K562 (cell line): ENCODE data around the gene SNAP23. TPM values are rescaled to one million over a fixed set of nuclear protein-coding genes. Genes with fewer than 3 reads are reported as not detected.
"Not testable (repeated sequence)": the region's sequence is repeated elsewhere in the genome, so short reads cannot be mapped to it uniquely, and the experiment has no call there.

Experiments used
- ATAC-seq: fragments of 200-7000 bp; cut with Tn5 transposase; 3 replicates; pipeline ENCODE4 v1.9.1; 2020; ENCODE audit warnings: moderate library complexity
- BruUV-seq: library from RNA; stranded (reverse); fragments of 400-500 nt; replicated peaks from 2 replicates; lab custom pipeline; 2021; lab: Mats Ljungman, UMichigan
- CTCF ChIA-PET: fragments of 300-600 bp; formaldehyde crosslinking; extraction: SDS; loops from one replicate; lab custom pipeline; 2021; ENCODE audit warnings: low intra/inter-chr PET ratio; lab: Yijun Ruan, JAX
- POLR2A ChIA-PET: fragments of 300-600, 350-650 bp; sonication (Branson Sonifier 250); formaldehyde crosslinking; extraction: SDS; loops from one replicate; lab custom pipeline; 2021; ENCODE audit warnings: antibody characterized with exemption, inconsistent platforms; lab: Yijun Ruan, JAX
- DNase-seq, 4 experiments: peaks; one replicate each; pipeline versions ENCODE4 v3.0.0 to v3.0.0-alpha.2; 2011 to 2018; ENCODE audit warnings: low spot score in 3 of 4, mixed read lengths in 3 of 4; ENCODE audit errors: extremely low read depth in 1 of 4
- FAIRE-seq: peaks from 2 replicates; lab custom pipeline; 2011; peaks lifted over from hg19 to GRCh38; lab: Jason Lieb, UNC
- H2AFZ ChIP-seq: 2 replicates; pipeline ENCODE4 v1.6.0; 2011; ENCODE audit warnings: low read depth, low read length, control low read depth, inconsistent platforms
- H3K27ac ChIP-seq: fragments of 200-600 bp; 3 replicates; pipeline ENCODE4 v1.8.0; 2011; ENCODE audit warnings: low read depth, mild to moderate bottlenecking, control low read depth, inconsistent platforms, low read length, moderate library complexity, mixed read lengths; ENCODE audit errors: extremely low read depth
- H3K27me3 ChIP-seq, 2 experiments: fragments of 300-600 bp in 1 of 2; 2 replicates in 1 of 2; 3 replicates in 1 of 2; pipeline versions ENCODE4 v1.6.0 to v1.8.0; 2011; ENCODE audit warnings: inconsistent platforms in 2 of 2, low read length in 2 of 2, mild to moderate bottlenecking in 1 of 2, mixed read lengths in 1 of 2, moderate library complexity in 1 of 2; ENCODE audit not compliant: control insufficient read depth in 2 of 2, insufficient read depth in 2 of 2
- H3K36me3 ChIP-seq: fragments of 300-600 bp; 3 replicates; pipeline ENCODE4 v1.8.0; 2011; ENCODE audit warnings: mild to moderate bottlenecking, low read length, inconsistent platforms; ENCODE audit not compliant: control insufficient read depth, insufficient read depth
- H3K4me1 ChIP-seq, 2 experiments: fragments of 200-600 bp in 1 of 2; replicated peaks in 1 of 2; 2 replicates in 1 of 2; 3 replicates in 1 of 2; pipeline versions ENCODE4 v1.5.1 to v1.8.0; 2011; ENCODE audit warnings: inconsistent platforms in 2 of 2, low read length in 2 of 2, mild to moderate bottlenecking in 1 of 2, mixed read lengths in 1 of 2, moderate library complexity in 1 of 2; ENCODE audit not compliant: control insufficient read depth in 2 of 2, insufficient read depth in 2 of 2
- H3K4me2 ChIP-seq: 2 replicates; pipeline ENCODE4 v1.6.1; 2011; ENCODE audit warnings: low read length, control low read depth, inconsistent platforms, mixed read lengths; ENCODE audit not compliant: insufficient read depth
- H3K4me3 ChIP-seq: fragments of 200-600 bp; sonication (generic), shearing (Covaris generic); 2 replicates; pipeline ENCODE4 v1.5.1; 2016; ENCODE audit warnings: control low read depth, inconsistent platforms
- H3K79me2 ChIP-seq: fragments of 200-600 bp; 3 replicates; pipeline ENCODE4 v1.8.0; 2011; ENCODE audit warnings: low read length, inconsistent platforms; ENCODE audit not compliant: control insufficient read depth, insufficient read depth
- H3K9ac ChIP-seq, 2 experiments: 2 replicates each; pipeline versions ENCODE4 v1.6.0 to v1.6.1; 2011; ENCODE audit warnings: low read depth in 2 of 2, low read length in 2 of 2, control low read depth in 1 of 2, inconsistent platforms in 1 of 2, mild to moderate bottlenecking in 1 of 2, mixed read lengths in 1 of 2; ENCODE audit not compliant: insufficient read depth in 1 of 2
- H3K9me1 ChIP-seq: one replicate; pipeline ENCODE4 v1.6.0; 2011; ENCODE audit warnings: inconsistent platforms, mild to moderate bottlenecking, low read length, moderate library complexity; ENCODE audit not compliant: control insufficient read depth, insufficient read depth
- H3K9me3 ChIP-seq: replicated peaks from 2 replicates; pipeline ENCODE4 v1.5.1; 2011; ENCODE audit warnings: low read depth, low read length, inconsistent platforms; ENCODE audit not compliant: control insufficient read depth, insufficient read depth
- H4K20me1 ChIP-seq: replicated peaks from 2 replicates; pipeline ENCODE4 v1.6.1; 2011; ENCODE audit warnings: low read length, inconsistent platforms, mixed read lengths; ENCODE audit not compliant: control insufficient read depth, insufficient read depth
- ARID1B ChIP-seq: fragments of 450-650 bp; IDR thresholded peaks from 2 replicates; pipeline ENCODE4 v1.6.1; 2016; ENCODE audit warnings: antibody characterized with exemption, mild to moderate bottlenecking, inconsistent platforms
- BCL6 ChIP-seq: fragments of 250-450 bp; sonication (Bioruptor Pico); IDR thresholded peaks from 2 replicates; pipeline ENCODE4 v1.4.0; 2020
- CBFA2T3 ChIP-seq: fragments of 450-650 bp; IDR thresholded peaks from 2 replicates; pipeline ENCODE4 v1.6.1; 2017
- DPF2 ChIP-seq: fragments of 450-650 bp; IDR thresholded peaks from 2 replicates; pipeline ENCODE4 v1.6.1; 2016
- ELF1 ChIP-seq: fragments of 200-800 bp; sonication (Bioruptor generic); IDR thresholded peaks from 2 replicates; pipeline ENCODE4 v1.6.1; 2016; ENCODE audit warnings: missing genetic modification characterization, missing compliant biosample characterization
- FUS ChIP-seq: fragments of 200-400 bp; formaldehyde crosslinking; optimal IDR thresholded peaks from 2 replicates; pipeline ENCODE3; 2017; ENCODE audit warnings: low read depth, low read length
- HMBOX1 ChIP-seq: sonication (generic); IDR thresholded peaks from 2 replicates; pipeline ENCODE4 v1.6.1; 2016
- MCM7 ChIP-seq, 2 experiments: fragments of 450-650 bp; IDR thresholded peaks; 2 replicates each; pipeline ENCODE4 v1.6.1; 2016 to 2018
- NCOR1 ChIP-seq: fragments of 450-650 bp; IDR thresholded peaks from 2 replicates; pipeline ENCODE4 v1.6.1; 2016; ENCODE audit warnings: mild to moderate bottlenecking, moderate library complexity
- NRF1 ChIP-seq, 2 experiments: fragments of 450-650 bp; IDR thresholded peaks in 1 of 2; conservative IDR thresholded peaks in 1 of 2; 2 replicates each; pipeline ENCODE4 v1.6.1; 2014; ENCODE audit warnings: mild to moderate bottlenecking in 2 of 2
- SMARCA4 ChIP-seq: fragments of 450-650 bp; IDR thresholded peaks from 2 replicates; pipeline ENCODE4 v1.6.1; 2016
- SMARCE1 ChIP-seq: fragments of 450-650 bp; IDR thresholded peaks from 2 replicates; pipeline ENCODE4 v1.7.1; 2016; ENCODE audit warnings: mild to moderate bottlenecking
- SOX6 ChIP-seq: fragments of 450-650 bp; IDR thresholded peaks from 2 replicates; pipeline ENCODE4 v1.6.1; 2014; ENCODE audit warnings: mild to moderate bottlenecking
- TAL1 ChIP-seq: fragments of 450-650 bp; IDR thresholded peaks from 2 replicates; pipeline ENCODE4 v1.6.1; 2016; ENCODE audit warnings: mild to moderate bottlenecking
- TCF3 ChIP-seq: sonication (generic); formaldehyde crosslinking; IDR thresholded peaks from 2 replicates; pipeline ENCODE4 v1.4.0; 2020; ENCODE audit warnings: mild to moderate bottlenecking, missing genetic modification reagents
- TEAD4 ChIP-seq, 2 experiments: sonication (generic) in 1 of 2; formaldehyde crosslinking in 1 of 2; IDR thresholded peaks; 2 replicates each; pipeline versions ENCODE4 v1.6.1 to v1.8.0; 2012 to 2022; ENCODE audit warnings: borderline replicate concordance in 1 of 2, inconsistent platforms in 1 of 2, low read length in 1 of 2, mild to moderate bottlenecking in 1 of 2, missing genetic modification reagents in 1 of 2
- ZEB2 ChIP-seq: fragments of 450-650 bp; IDR thresholded peaks from 2 replicates; pipeline ENCODE4 v1.6.1; 2016
- ZFPM2 ChIP-seq: fragments of 250-450 bp; sonication (Bioruptor Pico); IDR thresholded peaks from 2 replicates; pipeline ENCODE4 v1.5.1; 2022; ENCODE audit warnings: mild to moderate bottlenecking
- WGBS: fragments of 100-300 bp; shearing (Covaris generic); methylation state at CpG from one replicate; pipeline ENCODE4 v1.1.6; 2016; ENCODE audit warnings: low coverage, mixed read lengths; ENCODE audit not compliant: insufficient coverage; ENCODE audit errors: missing lambda C conversion rate; 5-methylcytosine and 5-hydroxymethylcytosine counted together
- in situ Hi-C: fragments of 300-500 bp; cut with MboI; formaldehyde crosslinking; loops from 4 replicates; pipeline ENCODE4 v1.15.0; 2018; ENCODE audit warnings: inconsistent platforms, mixed read lengths
- intact Hi-C: fragments of 100-400 bp; cut with micrococcal nuclease; formaldehyde crosslinking; loops from 2 replicates; pipeline ENCODE4 v1.14.2; 2022
- polyA plus RNA-seq, 8 experiments: library from polyadenylated mRNA; depleted of rRNA in 4 of 8; stranded (reverse) in 5 of 8; unstranded in 3 of 8; fragments of >200 nt; fragmentation: Nextera tagmentation in 2 of 8; fragmentation: Illumina TruSeq in 1 of 8; extraction: Ambion mirVana in 2 of 8; extraction: Trizol in 1 of 8; gene quantifications; 2 replicates each; pipeline versions ENCODE4 v1.2.1 to v1.2.3, GENCODE V29; 2011 to 2014; ENCODE audit warnings: inconsistent platforms in 1 of 8, missing spikeins in 1 of 8
- total RNA-seq, 7 experiments: library from RNA; depleted of rRNA in 6 of 7; stranded (reverse); fragments of >200 nt in 6 of 7; fragmentation: Illumina TruSeq in 2 of 7; extraction: Trizol in 2 of 7; gene quantifications; 2 replicates each; pipeline versions ENCODE4 v1.2.1 to v1.2.3, GENCODE V29; 2011 to 2021; ENCODE audit warnings: low replicate concordance in 1 of 7

The SNAP23 gene
- total and polyA plus RNA-seq, 9 of the 15 experiments (the other 6 are each of a cell fraction or from before 2014, with no cell fraction given), result 78.9 to 168 (median 117) TPM

- DNase-seq (no peak), ATAC-seq (no peak), FAIRE-seq (no peak)
- intact Hi-C loops (no loop called here), in situ Hi-C loops (no loop called here)
- Histone ChIP-seq H3K9ac (no peak overlapping the region), H3K4me1 (peaks cover 4 to 6% of the 10 kb centered on the region in 2 experiments; a peak in 3 of 5 replicates), H3K27ac (no peak overlapping the region), H3K27me3 (no peaks in the 10 kb centered on the region), H2AFZ (no peak overlapping the region), H3K4me3 (no peak overlapping the region), H3K9me3 (no peaks in the 10 kb centered on the region), H4K20me1 (peaks cover 5% of the 10 kb centered on the region; the same call in 1 of the 2 replicates), H3K79me2 (peaks cover 77% of the 10 kb centered on the region), H3K9me1 (no peaks in the 10 kb centered on the region), H3K36me3 (peaks cover 47% of the 10 kb centered on the region; the same call in 2 of the 3 replicates)
- ChIA-PET POLR2A (interaction anchor here (0.6 to 1.0 kb wide), 2 partner anchors 34 to 54 kb away, joined by 3 to 5 read pairs; no protein-coding TSS in a partner anchor), CTCF (no interaction called here)
- BruUV-seq, result no TSS peak
- WGBS, result 14% methylated on average over 1 of the region's 1 CpG
- TF ChIP-seq NCOR1 (0 out of 2 replicates have a peak, but pooled peaks have one; percentile 7), SMARCA4 (peak; percentile 16; the same call in 1 of the 2 replicates), HMBOX1 (peak; percentile 50; the same call in 1 of the 2 replicates), FUS (no peak), TEAD4 (IDR thresholded peaks at IDR 0.05; ENCODE audit: low read length) (peak; percentile 30; the same call in 1 of the 2 replicates), TEAD4 (CRISPR knock-in tag; IDR thresholded peaks at IDR 0.05; ENCODE audit: borderline replicate concordance) (no peak), CBFA2T3 (peak; percentile 57), MCM7 (IDR thresholded peaks at IDR 0.05) (no peak), TAL1 (peak; percentile 67), ZFPM2 (CRISPR knock-in tag) (no peak), ELF1 (tag) (no peak), SOX6 (peak; percentile 59), DPF2 (peak; percentile 50; the same call in 1 of the 2 replicates), SMARCE1 (no peak), TCF3 (peak; percentile 40), ARID1B (peak; percentile 54; the same call in 1 of the 2 replicates), NRF1 (conservative IDR thresholded peaks at IDR 0.05 in 1 of 2, IDR thresholded peaks at IDR 0.05 in 1 of 2) (no peak), ZEB2 (peak; percentile 42; the same call in 1 of the 2 replicates), BCL6 (CRISPR knock-in tag) (no peak)
- TF ChIP-seq, all 486 proteins: peak for 11
- 0 out of 2 replicates have a peak overlapping the region, but pooled peaks have one; percentile 12 for H3K4me2 ChIP-seq
Observed at GRCh38 chr15:42553554-42553953, 58.1 kb downstream of the SNAP23 start.

GRCh38 chr15:42556550-42557207 is 61.2 kb downstream of the SNAP23 start:
- intact Hi-C loops, H3K9me1 ChIP-seq, H3K4me2 ChIP-seq, BruUV-seq, H3K4me3 ChIP-seq, DNase-seq, POLR2A ChIA-PET, H4K20me1 ChIP-seq, FAIRE-seq, CTCF ChIA-PET, H3K9ac ChIP-seq, H3K27ac ChIP-seq, H3K9me3 ChIP-seq, H3K4me1 ChIP-seq, H2AFZ ChIP-seq, in situ Hi-C loops, ATAC-seq, H3K27me3 ChIP-seq: not testable (repeated sequence)
- 97% methylated on average over 9 of the region's 12 CpGs for WGBS
- H3K36me3 ChIP-seq, result peaks cover 71% of the 10 kb centered on the region; the same call in 2 of the 3 replicates
- peaks cover 47% of the 10 kb centered on the region for H3K79me2 ChIP-seq
